ENCODE results near the gene TUBGCP6.

The TUBGCP6 gene, protein sequence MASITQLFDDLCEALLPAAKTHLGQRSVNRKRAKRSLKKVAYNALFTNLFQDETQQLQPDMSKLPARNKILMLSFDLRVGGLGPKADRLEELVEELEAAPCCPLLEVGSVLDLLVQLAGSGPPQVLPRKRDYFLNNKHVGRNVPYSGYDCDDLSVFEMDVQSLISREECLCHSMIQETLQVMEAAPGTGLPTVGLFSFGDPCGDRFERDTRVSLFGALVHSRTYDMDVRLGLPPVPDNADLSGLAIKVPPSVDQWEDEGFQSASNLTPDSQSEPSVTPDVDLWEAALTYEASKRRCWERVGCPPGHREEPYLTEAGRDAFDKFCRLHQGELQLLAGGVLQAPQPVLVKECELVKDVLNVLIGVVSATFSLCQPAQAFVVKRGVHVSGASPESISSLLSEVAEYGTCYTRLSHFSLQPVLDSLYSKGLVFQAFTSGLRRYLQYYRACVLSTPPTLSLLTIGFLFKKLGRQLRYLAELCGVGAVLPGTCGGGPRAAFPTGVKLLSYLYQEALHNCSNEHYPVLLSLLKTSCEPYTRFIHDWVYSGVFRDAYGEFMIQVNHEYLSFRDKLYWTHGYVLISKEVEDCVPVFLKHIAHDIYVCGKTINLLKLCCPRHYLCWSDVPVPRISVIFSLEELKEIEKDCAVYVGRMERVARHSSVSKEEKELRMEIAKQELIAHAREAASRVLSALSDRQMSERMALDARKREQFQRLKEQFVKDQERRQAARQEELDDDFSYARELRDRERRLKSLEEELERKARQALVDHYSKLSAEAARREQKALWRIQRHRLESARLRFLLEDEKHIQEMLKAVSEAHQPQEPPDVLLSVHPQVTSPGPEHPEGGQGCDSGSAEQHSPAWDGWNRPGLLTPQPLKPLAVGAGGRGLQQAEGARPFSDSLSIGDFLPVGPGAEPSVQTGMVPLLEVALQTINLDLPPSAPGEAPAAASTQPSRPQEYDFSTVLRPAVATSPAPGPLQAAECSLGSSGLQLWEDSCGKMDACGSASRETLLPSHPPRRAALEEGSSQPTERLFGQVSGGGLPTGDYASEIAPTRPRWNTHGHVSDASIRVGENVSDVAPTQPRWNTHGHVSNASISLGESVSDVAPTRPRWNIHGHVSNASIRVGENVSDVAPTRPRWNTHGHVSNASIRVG (N-terminal part only)

DNA sequence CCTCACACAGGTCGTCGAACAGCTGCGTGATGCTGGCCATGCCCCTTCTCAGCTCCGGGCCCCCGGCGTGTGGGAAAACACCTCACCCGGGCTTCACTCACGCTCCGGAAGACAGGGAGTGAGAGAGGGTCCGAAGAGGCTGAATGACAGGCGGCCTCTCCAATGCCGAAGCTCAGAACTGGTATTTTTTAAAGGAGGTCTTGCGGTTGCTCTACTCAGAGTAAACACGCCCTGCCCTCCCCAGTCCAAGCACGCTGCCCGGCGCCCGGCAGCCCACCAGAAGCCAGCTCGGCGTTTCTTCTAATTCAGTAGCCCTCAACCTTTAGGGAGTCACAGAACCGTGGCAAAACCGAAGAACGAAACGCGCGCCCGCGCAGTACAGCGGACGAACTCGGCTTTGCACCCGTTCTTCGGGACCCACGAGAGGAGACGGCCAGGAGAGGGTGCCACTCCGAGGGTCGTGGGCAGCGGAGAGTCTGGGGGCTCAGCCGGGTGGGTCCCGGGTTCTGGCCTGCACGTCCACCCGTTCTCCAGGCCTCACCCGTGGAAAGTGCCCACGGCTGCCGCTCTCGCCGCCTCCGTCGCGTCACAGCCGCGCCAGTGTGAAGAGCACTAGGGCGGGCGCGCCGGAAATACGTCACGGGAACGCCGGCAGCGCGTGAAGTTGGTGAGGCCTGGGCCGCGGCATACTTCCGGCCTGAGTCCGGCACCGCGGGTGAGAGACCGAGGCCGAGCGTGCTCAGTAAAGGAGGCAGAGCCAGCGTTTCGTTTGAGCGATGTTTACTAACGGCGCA is at the start of gene TUBGCP6:
Gene TUBGCP6, minus strand, starts transcription at position 604 of the 794 bp plus-strand sequence. Its CDS starts 564 bp downstream, at position 40.
- DNase-seq, result peak; percentile 93

DNA sequence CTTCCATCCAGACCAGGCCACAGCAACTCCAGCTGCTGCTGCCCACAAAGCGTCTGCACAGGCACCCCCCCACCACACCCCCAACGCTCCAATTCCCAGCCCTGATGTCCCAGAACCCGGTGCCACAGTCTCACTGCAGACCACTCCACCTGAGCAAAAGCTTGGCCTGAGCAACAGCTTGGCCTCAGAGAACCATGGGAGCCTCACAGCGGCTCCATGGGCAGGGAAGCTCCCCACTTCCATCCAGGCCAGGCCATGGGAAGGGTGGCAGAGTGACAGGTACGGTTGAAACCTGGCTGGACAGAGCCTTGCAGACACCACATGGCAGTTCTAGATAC is 49.5 kb upstream of the TUBGCP6 start:
- no peak for DNase-seq

DNA sequence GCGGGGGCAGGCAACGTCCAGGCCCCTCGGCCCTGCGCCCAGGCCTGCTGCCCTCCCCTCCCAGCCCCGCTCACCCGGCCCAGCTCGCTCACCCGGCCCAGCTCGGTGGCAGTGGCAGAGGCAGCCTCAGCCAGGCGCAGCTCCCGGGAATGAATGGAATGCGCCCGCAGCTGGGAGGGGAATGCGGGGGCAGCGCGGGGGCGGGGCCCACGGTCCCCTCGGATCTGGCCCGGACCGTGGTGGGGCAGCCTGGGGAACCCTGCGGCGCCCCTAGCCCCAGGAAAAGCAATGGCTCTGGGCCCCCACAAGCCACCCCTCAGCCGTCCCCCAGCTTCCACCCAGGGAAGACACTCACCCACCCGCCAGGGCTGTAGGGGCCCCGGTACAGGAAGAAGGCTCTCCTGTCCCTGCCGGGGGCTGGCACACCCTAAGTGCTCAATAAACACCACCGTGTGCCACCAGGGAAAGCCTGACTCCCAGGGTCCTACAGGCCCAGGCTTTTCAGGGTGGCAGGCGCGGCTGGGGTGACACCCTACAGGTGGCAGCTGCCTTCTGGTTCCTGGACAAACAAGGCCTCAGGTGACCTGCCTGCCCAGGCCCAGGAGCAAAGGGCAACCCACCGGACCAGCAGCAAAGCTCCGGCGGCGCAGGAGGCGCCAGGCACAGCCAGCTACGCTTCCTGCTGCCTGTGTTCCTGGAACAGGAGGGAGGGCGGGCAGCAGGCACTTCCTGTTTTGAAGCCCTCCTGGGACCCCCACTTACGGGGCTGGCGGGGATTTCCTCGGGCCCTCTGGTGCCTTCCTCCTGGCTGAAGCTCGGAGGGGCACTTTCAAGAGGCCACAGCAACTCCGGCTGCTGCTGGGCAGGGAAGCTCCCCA is 48.9 kb upstream of the TUBGCP6 start:
- DNase-seq, result peak; percentile 94

DNA sequence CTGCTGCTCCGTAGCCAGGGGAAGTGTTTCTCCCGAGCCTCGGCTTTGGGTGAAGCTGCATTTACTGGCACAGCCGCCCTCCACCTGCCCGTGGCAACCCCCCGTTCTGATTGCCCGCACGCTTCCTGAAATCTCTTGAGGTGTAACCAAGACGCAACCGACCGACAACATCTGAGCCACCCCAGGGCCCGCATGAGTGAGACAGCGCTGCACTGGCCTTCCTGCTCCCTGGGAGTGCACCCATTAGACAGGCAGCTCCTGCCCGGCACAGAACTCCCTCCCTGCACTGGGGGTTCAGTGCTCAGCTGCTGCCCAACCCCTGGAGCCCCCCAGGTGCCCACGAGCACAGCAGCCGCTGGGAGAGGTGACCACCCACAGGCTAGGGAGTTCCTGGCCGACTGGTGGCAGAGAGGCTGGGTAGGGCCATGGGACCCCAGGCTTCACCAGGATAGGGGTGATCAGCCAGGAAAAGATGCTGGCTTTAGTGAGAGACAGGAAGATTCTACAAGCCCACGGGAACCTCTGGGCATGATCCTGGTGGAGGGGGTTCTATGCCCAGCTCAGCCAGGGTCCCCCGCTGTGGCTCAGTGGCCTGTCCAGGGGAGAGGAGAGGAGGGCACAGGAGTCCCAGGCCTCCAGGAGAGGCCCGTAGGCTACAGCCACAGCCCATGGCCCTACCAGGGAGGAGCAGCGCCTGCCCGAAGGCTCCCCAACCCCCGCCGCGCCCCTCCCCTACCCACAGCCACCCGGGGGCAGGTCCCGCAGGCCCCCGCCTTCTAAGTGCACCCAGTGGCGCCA is 48.0 kb upstream of the TUBGCP6 start:
- DNase-seq, result no peak

DNA sequence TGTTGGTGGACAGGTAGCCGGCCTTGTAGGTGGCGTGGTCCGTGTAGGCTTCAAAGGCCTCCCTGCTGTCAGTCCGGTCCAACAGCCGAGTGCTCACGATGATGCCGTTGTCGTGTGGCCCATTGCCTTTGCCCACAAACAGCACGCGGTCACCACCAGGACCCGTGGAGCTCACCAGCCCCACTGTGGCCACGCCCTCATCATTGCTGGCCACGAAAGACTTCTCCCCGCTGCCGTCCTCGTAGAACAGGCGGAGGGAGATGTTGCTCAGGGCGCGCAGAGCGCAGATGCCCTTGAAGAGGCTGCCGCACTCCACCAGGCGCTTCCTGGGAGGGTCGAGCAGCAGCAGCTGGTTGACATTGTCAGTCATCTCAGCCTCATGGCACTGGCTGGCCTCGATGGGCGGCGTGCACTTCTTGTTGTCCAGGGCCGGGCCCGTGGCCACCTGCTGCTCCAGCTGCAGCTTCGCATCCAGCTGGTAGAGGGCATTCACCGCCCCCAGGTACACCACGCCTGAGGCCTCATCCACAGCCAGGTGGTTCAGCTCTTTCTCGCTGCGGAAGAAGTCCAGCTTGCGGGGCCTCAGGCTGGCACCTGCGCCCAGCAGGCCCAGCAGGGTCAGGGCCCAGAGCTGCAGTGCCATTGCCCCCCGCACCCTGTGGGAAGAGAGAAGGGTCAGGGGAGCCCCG is 45.3 kb upstream of the TUBGCP6 start:
- DNase-seq, result no peak

DNA sequence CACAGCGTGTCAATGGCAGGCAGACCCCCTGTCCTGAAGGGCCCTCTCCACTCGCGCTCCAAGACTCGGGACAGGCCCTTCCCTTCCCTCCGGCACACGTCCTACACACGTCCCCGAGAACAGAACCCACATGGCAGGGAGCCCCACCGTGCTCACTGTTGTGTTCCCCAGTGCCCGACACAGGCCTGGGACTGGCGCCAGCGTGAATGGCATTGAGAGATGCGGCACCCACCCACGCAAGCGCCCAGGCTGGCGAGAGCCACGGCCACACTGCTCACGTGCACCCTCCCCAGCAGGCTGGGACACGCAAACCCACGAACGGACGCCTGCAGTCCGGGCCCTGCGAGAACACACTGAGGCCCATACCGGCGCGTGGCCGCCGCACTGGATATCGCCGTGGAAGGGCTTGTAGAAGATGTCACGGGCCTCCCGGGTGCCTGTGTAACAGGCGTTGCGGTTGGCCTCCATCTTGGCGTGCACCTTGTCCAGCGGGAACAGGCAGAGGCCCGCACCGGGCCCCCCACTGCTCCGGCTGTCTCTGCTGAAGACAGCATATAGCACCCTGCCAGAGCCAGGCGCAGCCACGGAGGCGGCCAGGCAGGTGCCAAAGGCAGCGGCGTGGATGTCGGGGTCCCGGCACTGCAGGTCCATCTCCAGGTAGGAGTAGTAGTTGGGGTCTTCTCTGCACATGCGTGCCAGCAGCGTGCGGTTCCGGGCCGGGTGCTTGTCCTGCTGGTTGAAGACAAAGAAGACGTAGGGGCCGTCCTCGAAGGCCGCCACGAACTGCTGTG is 44.5 kb upstream of the TUBGCP6 start:
- no peak for DNase-seq

DNA sequence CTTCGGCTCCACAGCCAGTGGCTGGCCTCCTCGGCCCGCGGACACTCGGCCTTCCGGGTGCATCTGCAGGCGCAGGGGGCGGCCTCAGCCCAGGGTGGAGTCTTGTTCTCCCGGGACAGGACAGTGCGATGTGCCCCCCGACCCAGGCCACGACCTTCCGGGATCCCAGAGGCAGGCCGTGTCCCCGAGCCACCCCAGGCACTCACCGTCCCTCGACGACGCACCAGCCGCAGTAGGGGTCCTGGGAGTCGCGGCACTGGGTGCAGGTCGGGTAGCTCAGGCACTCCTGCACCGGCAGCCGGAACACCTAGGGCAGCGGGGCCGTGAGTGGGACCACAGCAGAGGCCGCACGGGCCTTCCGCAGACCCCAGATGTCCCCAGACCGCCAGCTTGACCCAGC is 42.9 kb upstream of the TUBGCP6 start:
- DNase-seq, result no peak

DNA sequence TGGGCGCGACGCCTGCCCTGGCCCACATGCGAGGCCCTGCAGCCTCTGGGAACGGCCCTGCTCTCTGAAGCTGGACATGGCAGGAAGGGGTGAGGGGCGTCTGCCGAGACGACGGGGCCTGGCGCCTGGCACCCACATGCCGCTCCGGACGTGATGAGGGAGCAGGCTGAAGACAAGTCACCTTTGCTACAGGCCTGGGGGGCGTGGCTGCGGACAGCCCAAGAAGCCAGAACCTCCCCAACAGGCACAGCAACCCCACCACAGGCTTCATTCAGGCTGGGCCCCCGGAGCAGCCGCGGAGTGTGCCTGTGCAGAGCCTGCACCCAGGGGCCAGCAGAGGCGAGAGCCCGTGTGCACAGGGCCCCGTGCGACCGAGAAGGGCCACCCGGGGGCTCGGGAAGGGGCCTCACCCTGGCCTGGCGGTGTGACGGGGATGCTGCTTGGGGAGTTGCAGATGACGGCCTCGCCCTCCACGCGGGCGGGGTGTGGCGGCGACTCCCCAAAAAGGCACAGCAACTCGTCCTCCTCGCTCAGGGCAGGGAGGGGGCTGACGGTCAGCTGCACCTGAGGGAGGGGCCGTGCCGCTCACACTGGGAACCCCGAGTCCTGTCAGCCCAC is 42.0 kb upstream of the TUBGCP6 start:
- DNase-seq, result no peak

DNA sequence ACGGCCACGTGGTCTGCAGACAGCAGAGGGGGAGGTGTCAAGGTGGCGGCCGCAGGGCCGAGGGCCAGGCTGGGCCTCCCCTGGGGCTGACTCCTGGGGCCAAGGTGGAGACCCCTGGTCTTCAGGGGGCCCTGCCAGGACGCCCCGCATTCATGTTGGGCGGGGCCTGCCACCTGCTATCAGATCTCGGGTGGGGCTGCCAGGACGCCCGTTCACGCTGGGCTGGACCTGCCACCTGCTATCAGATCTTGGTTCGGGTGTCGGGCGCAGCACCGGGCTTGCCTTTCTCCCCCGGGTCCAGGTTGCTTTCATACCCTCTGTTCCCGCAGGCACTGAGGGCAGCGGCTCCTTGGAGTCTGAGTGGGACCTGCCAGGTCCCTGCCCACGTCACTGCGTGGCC is 41.5 kb upstream of the TUBGCP6 start:
- no peak for DNase-seq

DNA sequence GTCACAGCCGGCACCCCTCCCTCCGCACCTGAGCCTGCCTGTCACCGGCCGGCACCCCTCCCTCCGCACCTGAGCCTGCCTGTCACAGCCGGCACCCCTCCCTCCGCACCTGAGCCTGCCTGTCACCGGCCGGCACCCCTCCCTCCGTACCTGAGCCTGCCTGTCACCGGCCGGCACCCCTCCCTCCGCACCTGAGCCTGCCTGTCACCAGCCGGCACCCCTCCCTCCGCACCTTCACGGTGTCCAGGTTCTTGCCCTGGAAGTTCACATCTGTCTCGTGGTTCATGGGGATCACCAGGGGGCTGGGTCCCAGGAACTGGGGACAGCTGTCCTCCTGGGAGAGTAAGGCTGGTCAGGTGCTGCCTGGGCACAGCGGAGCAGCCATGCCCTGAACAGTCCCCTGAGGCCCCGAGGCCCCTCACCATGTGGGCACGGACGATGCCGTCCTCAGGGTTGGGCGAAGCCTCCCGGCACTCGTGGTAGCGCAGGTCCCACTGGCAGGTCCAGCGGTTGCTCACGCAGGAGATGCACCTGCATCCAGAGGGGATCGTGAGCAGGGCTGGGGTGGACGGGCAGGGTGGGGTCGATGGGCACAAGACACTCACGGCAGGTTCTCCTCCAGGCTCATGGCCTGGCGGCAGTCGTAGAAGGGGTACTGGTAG is 40.9 kb upstream of the TUBGCP6 start:
- no peak for DNase-seq

DNA sequence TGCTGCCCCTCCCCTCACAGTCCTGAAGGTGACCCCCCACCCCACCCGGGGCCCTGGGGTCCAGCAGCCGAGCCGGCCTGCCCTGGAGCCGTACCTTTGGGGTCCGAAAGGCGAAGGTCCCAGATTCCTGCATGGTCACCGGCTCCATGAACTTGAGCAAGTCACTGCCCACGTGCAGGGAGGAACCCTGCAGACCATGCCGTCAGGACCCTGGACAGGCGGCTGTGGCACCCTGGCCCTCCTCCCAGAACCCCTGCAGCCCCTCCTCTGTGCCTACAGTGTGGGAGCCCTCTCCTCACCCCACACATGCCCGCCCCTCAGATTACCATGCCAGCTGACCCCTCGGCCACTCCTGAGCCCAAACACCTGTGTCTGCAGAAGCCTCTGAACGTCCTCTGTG is 39.7 kb upstream of the TUBGCP6 start:
- no peak for DNase-seq

DNA sequence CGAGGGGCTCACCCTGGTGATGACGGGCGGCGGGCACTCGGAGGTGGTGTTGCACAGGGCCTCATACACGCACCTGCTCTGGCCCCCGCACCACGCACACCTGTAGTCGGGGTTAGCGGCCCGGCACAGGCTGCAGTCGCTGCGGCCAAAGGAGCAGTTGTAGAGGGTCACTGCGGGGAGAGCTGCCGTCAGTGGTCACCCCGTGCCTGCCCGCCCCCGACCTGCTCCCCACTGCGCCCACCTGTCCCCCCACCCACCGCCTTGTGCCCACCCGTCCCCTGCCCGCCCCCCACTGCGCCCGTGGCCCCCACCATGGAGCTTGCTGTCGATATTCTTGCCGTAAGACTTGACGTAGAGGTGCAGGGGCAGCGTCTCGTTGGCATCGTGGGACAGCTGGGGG is 39.0 kb upstream of the TUBGCP6 start:
- no peak for DNase-seq

DNA sequence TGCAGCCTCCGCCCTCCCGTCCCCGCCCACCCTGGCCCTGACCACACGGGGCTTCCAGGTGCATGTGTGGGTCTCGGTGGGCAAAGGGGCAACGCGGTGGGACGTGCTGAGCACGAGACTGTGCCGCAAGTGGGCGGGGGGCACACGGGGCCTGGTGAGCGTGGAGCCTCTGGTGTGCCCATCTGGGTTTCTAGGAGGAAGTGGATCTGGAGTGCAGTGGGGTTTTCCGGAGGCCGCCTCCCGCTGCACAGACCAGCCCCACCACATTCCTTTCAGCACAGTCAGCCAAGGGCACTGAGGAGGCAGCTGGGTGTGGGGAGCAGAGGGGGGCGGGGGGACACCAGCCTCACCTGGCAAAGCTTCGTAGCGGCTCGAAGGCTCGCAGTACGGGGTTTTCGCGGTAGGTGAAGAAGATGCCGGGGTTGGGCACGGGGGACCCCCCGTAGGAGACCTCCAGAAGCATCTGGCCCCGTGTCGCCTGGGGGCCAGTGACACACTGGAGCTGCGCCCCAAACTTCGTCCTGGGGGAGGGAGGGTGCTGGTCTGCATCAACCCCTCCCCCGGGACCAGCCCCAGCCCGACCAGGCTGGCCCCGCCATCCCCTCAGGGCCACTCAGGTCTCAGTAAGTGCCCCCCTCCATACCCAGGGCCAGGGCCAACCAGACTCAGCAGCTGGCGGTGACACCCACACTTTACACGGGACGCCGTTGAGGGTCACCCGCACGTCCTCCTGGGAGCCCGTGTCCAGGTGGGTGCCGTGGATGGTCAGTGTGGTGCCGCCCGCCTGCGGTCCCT is 37.7 kb upstream of the TUBGCP6 start:
- peak; percentile 87 for DNase-seq

DNA sequence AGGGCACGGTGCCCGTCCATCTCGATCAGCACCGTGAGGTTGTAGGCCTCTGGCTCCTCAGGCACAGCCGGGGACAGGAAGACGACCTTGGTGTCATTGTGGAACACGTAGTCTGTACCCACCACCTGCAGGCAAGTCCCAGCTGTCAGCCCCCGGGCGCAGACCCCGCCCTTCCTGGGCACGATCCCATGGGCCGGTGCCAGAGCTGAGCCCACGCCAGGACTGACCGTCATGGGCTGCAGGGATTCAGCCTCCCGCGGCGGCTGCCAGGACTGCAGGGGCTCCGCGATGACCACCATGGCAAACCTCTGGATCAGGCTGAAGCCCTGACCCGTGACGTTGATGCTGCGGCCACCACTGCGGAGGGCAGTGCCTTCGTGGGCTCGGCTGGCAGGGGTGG is 37.1 kb upstream of the TUBGCP6 start:
- DNase-seq, result no peak

DNA sequence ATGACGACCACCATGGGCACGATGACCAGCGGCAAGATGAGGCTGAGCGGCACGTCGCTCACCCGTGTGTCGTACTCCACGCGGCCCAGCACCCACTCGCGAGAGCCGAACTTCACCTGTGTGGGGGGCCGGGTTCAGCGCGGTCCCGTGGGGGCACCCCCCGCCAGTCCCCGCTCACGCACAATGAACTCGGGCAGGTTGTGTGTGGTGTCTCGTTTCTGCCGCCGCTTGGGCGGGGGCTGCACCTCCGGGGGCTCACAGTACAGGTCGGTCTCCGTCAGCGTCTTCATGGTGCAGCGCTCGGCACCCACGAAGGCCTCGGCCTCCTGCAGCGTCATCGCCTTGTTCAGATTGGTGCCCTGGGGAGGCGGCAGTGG is 36.5 kb upstream of the TUBGCP6 start:
- no peak for DNase-seq

DNA sequence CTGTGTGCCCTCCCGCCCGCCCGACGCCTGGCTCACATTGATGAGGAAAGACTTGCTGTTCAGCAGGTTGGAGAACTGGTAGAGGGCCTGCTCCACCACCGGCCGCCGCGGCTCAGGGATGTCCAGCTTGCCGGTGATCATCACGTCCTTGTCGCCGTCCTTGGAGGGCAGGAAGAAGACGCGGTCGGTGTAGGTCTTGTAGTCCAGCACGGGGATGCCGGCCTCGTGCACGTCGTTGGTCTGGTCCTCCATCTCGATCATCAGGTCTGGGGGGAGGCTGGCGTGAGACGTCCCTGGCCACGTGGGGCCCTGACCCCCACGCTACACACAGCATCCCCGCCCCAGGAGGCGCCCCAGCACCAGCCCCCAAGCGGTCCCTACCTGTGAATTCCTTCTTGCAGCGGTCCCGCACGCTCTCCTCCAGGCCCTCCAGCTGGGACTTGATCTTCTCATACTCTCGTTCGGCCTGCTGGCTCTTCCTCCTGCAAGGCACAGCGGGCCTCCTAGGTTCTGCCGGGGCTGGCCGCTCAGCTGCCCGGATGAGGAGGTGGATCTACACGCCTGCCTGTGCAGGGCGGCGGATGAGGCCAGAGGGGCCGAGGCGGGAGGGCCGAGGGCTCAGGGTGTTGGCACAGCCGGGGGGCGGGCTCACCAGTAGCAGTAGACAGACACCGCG is 36.0 kb upstream of the TUBGCP6 start:
- no peak for DNase-seq
